ENCODE results near the gene RANBP17.

Gene RANBP17

GRCh38 chr5:171317230-171317629 lies 455.4 kb downstream of the RANBP17 start:
- DNase-seq (ENCODE audit: low read depth) = no peak

- DNase-seq (ENCODE audit: low read depth) = no peak
These were observed 456.2 kb downstream of the RANBP17 start for GRCh38 chr5:171318026-171318425.

- DNase-seq (ENCODE audit: low read depth) = no peak
These were observed 459.6 kb downstream of the RANBP17 start for GRCh38 chr5:171321447-171321846.

- DNase-seq (ENCODE audit: low read depth) = no peak
These were observed 460.7 kb downstream of the RANBP17 start for GRCh38 chr5:171322527-171322926.

GRCh38 chr5:171323007-171323406 lies 461.2 kb downstream of the RANBP17 start:
- no peak for DNase-seq (ENCODE audit: low read depth)

- DNase-seq (ENCODE audit: low read depth) = no peak
These were observed 462.2 kb downstream of the RANBP17 start for GRCh38 chr5:171323806-171324632.

GRCh38 chr5:171330021-171330420 lies 468.2 kb downstream of the RANBP17 start:
- no peak for DNase-seq (ENCODE audit: low read depth)

- DNase-seq (ENCODE audit: low read depth) = no peak
These were observed 473.8 kb downstream of the RANBP17 start for GRCh38 chr5:171335616-171336015.

GRCh38 chr5:171336521-171337209 lies 474.8 kb downstream of the RANBP17 start:
- DNase-seq (ENCODE audit: low read depth) = no peak

GRCh38 chr5:171337210-171337569 lies 475.4 kb downstream of the RANBP17 start:
- no peak for DNase-seq (ENCODE audit: low read depth)

GRCh38 chr5:171340042-171340441 lies 478.2 kb downstream of the RANBP17 start:
- no peak for DNase-seq (ENCODE audit: low read depth)

GRCh38 chr5:171340491-171340890 lies 478.7 kb downstream of the RANBP17 start:
- no peak for DNase-seq (ENCODE audit: low read depth)

GRCh38 chr5:171342362-171343111 lies 480.7 kb downstream of the RANBP17 start:
- DNase-seq (ENCODE audit: low read depth) = no peak

- DNase-seq (ENCODE audit: low read depth) = no peak
These were observed 483.3 kb downstream of the RANBP17 start for GRCh38 chr5:171344936-171345608.
